ENCODE measurements around the gene ANKRD24. TPM values are rescaled to one million over a fixed set of nuclear protein-coding genes. Genes with fewer than 3 reads are reported as not detected.
"Not testable (repeated sequence)": the region's sequence is repeated elsewhere in the genome, so short reads cannot be mapped to it uniquely, and the experiment has no call there.

The ANKRD24 gene
- total RNA-seq (2014; rRNA removed; shearing (Covaris generic)) = 0.20 and 0.89 TPM in 2 replicates

GRCh38 chr19:4182084-4182810 lies at the start of gene ANKRD24, which contains the start of gene SIRT6:
ANKRD24 (plus strand) TSS chr19:4182689; CDS start chr19:4186426, 3,737 bp downstream.
SIRT6 (minus strand) TSS chr19:4182563; CDS start chr19:4182539, 24 bp downstream.
- peak; percentile 86 for DNase-seq (ENCODE audit: low spot score)

GRCh38 chr19:4134351-4134750 lies 48.1 kb upstream of the ANKRD24 start:
- DNase-seq (ENCODE audit: low spot score) = no peak

- not testable (repeated sequence) for DNase-seq (ENCODE audit: low spot score)
These were observed 47.1 kb upstream of the ANKRD24 start for GRCh38 chr19:4135386-4135785.

GRCh38 chr19:4136680-4137088 lies 45.8 kb upstream of the ANKRD24 start:
- no peak for DNase-seq (ENCODE audit: low spot score)

GRCh38 chr19:4138445-4138844 lies 44.0 kb upstream of the ANKRD24 start:
- no peak for DNase-seq (ENCODE audit: low spot score)

- peak; percentile 77 for DNase-seq (ENCODE audit: low spot score)
These were observed 42.8 kb upstream of the ANKRD24 start for GRCh38 chr19:4139614-4140236.

- DNase-seq (ENCODE audit: low spot score) = peak; percentile 52
These were observed 42.2 kb upstream of the ANKRD24 start for GRCh38 chr19:4140237-4140711.

- DNase-seq (ENCODE audit: low spot score) = not testable (repeated sequence)
These were observed 39.6 kb upstream of the ANKRD24 start for GRCh38 chr19:4142916-4143315.

- DNase-seq (ENCODE audit: low spot score) = no peak
These were observed 37.7 kb upstream of the ANKRD24 start for GRCh38 chr19:4144666-4145249.

GRCh38 chr19:4149518-4150288 lies 32.8 kb upstream of the ANKRD24 start:
- no peak for DNase-seq (ENCODE audit: low spot score)

- DNase-seq (ENCODE audit: low spot score) = no peak
These were observed 30.9 kb upstream of the ANKRD24 start for GRCh38 chr19:4151623-4152022.

GRCh38 chr19:4152241-4152998 lies 30.1 kb upstream of the ANKRD24 start:
- DNase-seq (ENCODE audit: low spot score) = no peak

- no peak for DNase-seq (ENCODE audit: low spot score)
These were observed 27.7 kb upstream of the ANKRD24 start for GRCh38 chr19:4154571-4155312.

GRCh38 chr19:4157164-4157563 lies 25.3 kb upstream of the ANKRD24 start:
- no peak for DNase-seq (ENCODE audit: low spot score)

GRCh38 chr19:4157971-4158370 lies 24.5 kb upstream of the ANKRD24 start:
- not testable (repeated sequence) for DNase-seq (ENCODE audit: low spot score)

- no peak for DNase-seq (ENCODE audit: low spot score)
These were observed 20.9 kb upstream of the ANKRD24 start for GRCh38 chr19:4161415-4162077.

- no peak for DNase-seq (ENCODE audit: low spot score)
These were observed 18.2 kb upstream of the ANKRD24 start for GRCh38 chr19:4164262-4164661.

GRCh38 chr19:4171676-4172075 lies 10.8 kb upstream of the ANKRD24 start:
- peak; percentile 38 for DNase-seq (ENCODE audit: low spot score)

GRCh38 chr19:4172861-4173473 lies 9.5 kb upstream of the ANKRD24 start:
- DNase-seq (ENCODE audit: low spot score) = peak; percentile 48
